HG03280 (cell line): Measurements from ENCODE around the gene BACH1.
A peak's percentile ranks its signal among the peaks of the same experiment; 100 is the strongest.

Experiments used
- ATAC-seq: cut with Tn5 transposase; IDR thresholded peaks from one replicate; pipeline ENCODE4 v1.9.1; 2021; ENCODE audit warnings: mild to moderate bottlenecking, moderate library complexity; ENCODE audit not compliant: unreplicated experiment

The BACH1 gene

GRCh38 chr21:29290240-29290639 lies 8.5 kb upstream of the BACH1 start:
- ATAC-seq: no peak

- ATAC-seq: peak; percentile 67
Observed at GRCh38 chr21:29293495-29293894, 5.2 kb upstream of the BACH1 start.

DNA sequence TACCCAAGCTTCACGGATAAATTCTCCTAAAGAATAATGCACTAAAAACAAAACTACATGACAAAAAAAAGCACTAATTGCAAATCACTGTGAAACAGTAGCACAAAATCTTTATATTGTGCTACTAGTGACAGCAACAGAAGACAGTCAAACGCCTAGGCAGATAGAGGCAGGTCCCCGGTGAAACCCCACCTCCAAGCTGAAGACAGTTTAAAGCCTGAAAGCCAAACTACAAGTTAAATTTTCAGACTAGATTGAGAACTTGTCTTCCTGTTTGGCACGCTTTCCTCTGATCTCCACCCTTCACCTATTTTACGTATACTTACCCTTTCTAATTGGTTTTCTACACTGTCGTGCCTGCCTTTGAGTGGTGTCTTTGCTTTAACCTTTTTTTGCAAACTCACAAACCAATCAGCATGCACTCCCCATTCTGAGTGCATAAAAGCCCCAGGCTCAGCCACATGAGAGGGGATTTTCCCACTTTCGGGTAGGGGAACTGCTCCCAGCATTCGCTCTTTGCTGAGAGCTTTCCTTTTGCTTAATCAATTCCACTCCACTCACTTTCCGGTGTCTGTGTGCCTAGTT lies 3.6 kb upstream of the BACH1 start:
- ATAC-seq: no peak

DNA sequence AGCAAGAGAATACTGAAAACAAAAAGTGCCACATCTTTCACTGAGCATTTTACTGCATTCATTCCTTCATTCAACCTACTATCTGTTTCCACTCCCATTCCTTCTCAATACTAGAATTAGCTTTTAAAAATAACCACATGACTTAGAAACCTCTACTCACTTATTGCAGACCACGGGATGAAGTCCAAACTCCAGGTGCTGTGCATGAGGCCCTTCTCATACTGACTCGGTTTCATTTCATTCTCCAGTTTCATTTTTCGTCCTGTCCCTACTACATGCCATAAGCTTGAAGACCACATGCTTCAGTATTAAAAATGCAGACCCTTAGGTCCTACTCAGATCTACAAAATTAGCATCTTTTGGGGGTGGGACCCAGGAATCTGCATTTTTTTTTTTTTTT lies 2.3 kb upstream of the BACH1 start:
- ATAC-seq: no peak

DNA sequence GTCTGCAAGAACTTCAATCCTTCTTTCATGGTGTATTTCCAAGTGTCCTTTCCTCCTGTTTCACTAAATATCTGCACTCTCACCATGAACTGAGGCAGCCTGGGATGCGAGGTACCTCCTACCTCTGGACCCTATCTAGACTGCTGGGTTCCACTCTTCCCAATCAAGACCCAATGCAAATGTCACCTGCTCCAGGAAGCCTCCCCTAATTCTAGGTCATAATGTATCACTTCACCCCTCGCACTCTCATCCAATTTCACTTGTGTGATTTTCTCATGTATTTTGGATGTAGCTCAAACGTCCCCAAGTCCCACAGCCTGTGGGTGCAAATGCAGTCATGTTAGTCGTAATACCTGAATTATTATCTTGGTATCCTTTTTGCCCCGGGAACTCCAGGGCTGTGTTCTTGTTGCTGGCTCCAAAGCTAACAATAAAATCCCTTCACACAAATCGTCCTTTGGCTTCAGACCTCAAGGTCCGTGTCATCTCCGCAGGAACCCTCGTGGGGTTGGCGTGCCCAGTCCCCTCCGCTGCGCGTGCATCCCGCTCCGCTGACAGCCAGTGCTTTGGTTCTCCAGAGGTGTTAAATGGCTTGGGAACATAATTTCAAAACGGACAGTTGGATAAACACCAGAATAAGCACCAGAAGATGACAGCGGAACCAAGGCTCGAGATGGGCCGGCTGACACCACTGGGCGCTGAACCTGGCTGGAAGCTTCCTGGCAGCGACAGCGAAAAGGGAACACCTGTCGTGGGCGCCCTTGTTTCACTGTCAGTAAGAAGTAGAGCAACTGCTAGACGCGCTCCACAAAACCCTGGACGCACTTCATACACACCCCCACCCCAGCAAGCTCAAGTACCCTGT lies 1.0 kb upstream of the BACH1 start:
- ATAC-seq: no peak

GRCh38 chr21:29299046-29299915 lies 559 bp downstream of the BACH1 start:
- peak; percentile 13 for ATAC-seq

DNA sequence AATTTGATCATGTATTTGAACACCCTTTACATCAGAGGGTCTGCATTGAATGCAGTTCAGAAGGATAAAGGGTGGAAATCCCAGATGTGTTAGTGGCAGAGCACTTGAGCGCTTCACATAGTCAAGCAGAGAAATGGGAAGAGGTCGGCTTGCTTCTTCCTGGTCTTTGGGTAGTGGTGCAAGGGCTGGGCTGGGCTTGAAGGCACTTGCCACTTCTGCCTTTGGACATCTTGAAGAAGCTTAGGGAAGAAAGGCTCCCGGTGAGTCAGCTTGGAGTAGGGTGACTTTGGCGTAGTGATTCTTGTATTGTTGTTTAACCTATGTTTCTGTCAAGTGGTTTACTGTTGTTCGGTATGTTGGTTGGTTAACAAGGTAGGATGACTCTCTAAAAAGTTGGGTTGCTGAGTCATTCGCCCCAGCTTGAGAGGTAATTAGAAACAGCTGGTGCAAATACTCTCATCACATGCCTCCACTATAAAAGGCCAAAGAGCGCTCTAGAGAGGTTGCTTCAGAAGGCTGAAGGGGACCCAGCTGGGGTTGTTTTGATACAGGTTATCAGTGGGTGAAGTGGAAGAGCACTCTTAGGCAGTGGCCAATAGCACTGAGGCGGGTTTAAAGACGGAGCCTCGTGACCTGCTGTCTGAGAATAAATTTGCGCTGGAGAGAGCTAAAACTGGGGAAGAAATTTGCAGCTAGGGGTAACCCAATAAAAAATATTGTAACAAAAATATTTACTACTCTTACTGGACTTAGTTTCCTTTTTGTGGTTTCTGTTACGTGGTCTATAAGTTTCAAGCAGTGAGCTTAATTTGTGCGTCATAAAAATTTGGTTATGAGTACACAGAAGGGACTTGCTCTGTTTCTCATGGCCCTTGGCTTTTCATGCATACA lies 1.4 kb downstream of the BACH1 start:
- ATAC-seq: peak; percentile 59

DNA sequence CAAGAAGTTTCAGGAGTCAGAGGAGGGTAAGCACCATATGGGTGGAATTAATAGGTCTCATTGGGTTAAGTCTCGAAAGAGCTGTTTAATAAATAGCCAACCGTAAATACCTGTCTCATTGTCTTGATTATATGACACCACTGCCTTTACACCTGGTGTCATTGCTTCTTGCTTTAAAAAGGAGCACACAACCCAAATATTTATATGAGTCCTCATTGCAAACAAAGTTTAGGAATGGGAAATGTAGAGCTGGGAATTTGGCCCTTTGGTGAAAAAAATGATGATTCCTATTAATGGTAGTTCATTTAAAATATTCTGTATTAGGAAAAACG lies 2.1 kb downstream of the BACH1 start:
- no peak for ATAC-seq

DNA sequence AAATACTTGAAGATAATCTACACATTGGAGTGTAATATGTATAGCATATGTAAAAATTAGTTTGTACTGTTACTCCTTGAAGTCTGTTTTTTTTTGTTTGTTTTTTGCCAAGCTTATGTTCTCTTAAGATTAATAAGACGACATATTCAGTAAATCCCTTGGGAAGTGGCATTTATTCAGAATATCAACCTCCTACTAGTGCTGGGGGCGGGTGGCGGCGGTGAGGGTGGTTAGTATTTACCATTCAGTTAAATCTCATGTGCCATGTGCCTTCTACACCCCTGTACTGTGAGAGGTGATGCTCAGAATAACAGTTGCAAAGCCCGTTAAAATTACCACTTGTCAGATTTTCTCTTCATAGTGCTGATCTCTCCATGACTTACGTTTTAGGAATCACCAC lies 3.0 kb downstream of the BACH1 start:
- ATAC-seq: no peak

- ATAC-seq: no peak
Observed at GRCh38 chr21:29302359-29302875, 3.7 kb downstream of the BACH1 start.

- no peak for ATAC-seq
Observed at GRCh38 chr21:29303288-29303687, 4.6 kb downstream of the BACH1 start.

DNA sequence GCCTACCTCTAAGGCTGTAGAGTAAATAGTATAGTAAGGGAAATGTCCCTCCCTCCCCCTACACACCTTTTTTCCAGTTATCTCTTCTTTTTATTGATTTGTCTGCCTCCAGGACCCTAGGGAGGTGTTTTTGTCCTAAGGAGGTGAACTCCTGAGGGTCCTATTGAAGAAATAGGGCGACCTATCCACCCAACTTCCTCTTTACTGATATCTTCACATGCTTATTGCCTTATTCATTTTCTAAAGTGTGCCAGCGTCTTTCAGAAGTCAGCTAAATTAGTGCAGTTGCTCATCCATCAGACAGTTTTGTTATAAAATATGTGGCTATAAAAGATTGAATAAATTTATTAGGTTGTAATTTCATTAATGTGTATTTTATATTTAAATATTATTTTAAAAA lies 5.9 kb downstream of the BACH1 start:
- no peak for ATAC-seq

GRCh38 chr21:29305068-29305467 lies 6.3 kb downstream of the BACH1 start:
- ATAC-seq: no peak

GRCh38 chr21:29305561-29305960 lies 6.8 kb downstream of the BACH1 start:
- ATAC-seq: no peak

GRCh38 chr21:29306920-29307319 lies 8.2 kb downstream of the BACH1 start:
- no peak for ATAC-seq

GRCh38 chr21:29307718-29308455 lies 9.2 kb downstream of the BACH1 start:
- no peak for ATAC-seq

GRCh38 chr21:29308456-29308783 lies 9.7 kb downstream of the BACH1 start:
- no peak for ATAC-seq

- no peak for ATAC-seq
Observed at GRCh38 chr21:29309703-29310102, 11.0 kb downstream of the BACH1 start.

DNA sequence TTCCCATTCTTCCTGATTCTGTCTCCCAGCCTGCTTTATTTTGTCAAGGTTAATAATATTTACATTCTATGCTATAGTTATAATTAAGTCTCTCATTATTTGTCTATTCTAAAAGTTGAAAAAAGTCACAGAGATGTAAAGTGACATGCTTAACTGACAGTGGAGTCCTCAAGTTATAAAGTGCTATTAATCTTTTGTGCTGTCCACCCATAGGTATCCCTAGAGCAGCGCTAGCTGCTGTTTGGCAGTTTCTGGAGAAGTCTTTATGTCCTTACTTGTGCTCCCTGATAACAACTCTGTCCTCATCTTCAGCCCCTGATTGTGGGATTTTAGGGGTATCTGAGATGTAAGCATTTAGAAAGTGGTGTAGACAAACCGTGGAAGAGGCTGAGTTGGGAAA lies 13.1 kb downstream of the BACH1 start:
- ATAC-seq: no peak

DNA sequence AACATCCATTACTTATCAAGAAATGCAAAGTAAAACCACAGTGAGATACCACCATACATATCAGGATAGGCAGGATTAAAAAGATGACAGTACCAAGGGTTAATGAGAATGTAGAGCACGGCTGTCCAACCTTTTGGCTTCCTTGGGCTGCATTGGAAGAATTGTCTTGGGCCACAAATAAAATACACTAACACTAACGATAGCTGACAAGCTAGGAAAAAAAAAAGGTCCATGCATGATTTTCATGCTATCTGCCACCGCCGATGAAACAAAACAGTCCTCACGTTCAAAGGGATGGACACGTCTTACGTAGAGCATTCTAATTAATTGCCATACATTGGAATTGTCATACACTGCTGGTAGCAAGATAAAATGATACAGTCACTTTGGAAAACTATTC lies 14.3 kb downstream of the BACH1 start:
- no peak for ATAC-seq
